Brain microvascular endothelial cell (primary cell): ENCODE measurements around the gene CCDC107.
"Not testable (repeated sequence)": the region's sequence is repeated elsewhere in the genome, so short reads cannot be mapped to it uniquely, and the experiment has no call there.

Experiments
- DNase-seq: peaks from one replicate; pipeline ENCODE4 v3.0.0-alpha.2; 2020
- H3K27ac ChIP-seq: fragments of 250-450 bp; sonication (Bioruptor Pico); 2 replicates; pipeline ENCODE4 v1.5.1; 2020; ENCODE audit warnings: mild to moderate bottlenecking, moderate library complexity
- H3K27me3 ChIP-seq: fragments of 250-450 bp; sonication (Bioruptor Pico); replicated peaks from 2 replicates; pipeline ENCODE4 v1.5.1; 2020; ENCODE audit warnings: mild to moderate bottlenecking
- H3K36me3 ChIP-seq: fragments of 250-450 bp; sonication (Bioruptor Pico); replicated peaks from 2 replicates; pipeline ENCODE4 v1.5.1; 2020; ENCODE audit warnings: mild to moderate bottlenecking
- H3K4me3 ChIP-seq: 2 replicates; pipeline ENCODE4 v1.5.1; 2011; ENCODE audit warnings: low read depth, mild to moderate bottlenecking, control low read depth, low read length, moderate library complexity
- CTCF ChIP-seq: IDR thresholded peaks from 2 replicates; pipeline ENCODE4 v1.5.1; 2011; ENCODE audit warnings: low read depth, mild to moderate bottlenecking, moderate library complexity, low read length, control low read depth, inconsistent platforms; ENCODE audit errors: missing control alignments
- in situ Hi-C: cut with HindIII; loops from 2 replicates; pipeline ENCODE4 v1.10.0; 2017; ENCODE audit warnings: low sequenced_read_pairs, low pct_ligation_motif_present

The CCDC107 gene

GRCh38 chr9:35636135-35636876 is 21.8 kb upstream of the CCDC107 start:
- TF ChIP-seq CTCF: no peak
- Histone ChIP-seq H3K27ac (no peak overlapping the region), H3K27me3 (no peaks in the 10 kb centered on the region), H3K4me3 (no peak overlapping the region), H3K36me3 (no peaks in the 10 kb centered on the region)
- DNase-seq: no peak
- in situ Hi-C loops: no loop called here

DNA sequence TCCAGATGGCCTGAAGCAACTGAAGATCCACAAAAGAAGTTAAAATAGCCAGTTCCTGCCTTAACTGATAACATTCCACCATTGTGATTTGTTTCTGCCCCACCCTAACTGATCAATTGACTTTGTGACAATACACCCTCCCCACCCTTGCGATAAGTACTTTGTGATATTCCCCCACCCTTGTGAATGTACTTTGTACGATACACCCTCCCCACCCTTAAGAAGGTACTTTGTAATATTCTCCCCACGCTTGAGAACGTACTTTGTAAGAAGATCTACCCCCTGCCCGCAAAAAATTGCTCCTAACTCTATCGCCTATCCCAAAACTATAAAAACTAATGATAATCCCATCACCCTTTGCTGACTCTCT is 21.2 kb upstream of the CCDC107 start:
- H3K36me3 ChIP-seq, H3K27ac ChIP-seq, DNase-seq, H3K27me3 ChIP-seq, H3K4me3 ChIP-seq, in situ Hi-C loops: not testable (repeated sequence)

DNA sequence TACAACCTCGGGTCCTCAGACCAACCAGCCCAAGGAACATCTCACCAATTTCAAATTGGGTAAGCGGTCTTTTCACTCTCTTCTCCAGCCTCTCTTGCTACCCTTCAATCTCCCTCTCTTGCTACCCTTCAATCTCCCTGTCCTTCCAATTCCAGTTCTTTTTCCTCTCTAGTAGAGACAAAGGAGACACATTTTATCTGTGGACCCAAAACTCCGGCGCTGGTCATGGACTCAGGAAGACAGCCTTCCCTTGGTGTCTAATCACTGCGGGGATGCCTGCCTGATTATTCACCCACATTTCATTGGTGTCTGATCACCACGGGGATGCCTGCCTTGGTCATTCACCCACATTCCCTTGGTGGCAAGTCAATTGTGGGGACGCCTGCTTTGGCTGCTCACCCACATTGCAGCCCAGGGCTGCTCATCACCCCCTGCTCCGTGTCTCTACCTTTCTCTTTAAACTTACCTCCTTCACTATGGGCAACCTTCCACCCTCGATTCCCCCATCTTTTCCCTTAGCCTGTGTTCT is 20.6 kb upstream of the CCDC107 start:
- H3K27me3 ChIP-seq, in situ Hi-C loops, H3K36me3 ChIP-seq, H3K27ac ChIP-seq, H3K4me3 ChIP-seq: not testable (repeated sequence)
- DNase-seq: peak; percentile 22

GRCh38 chr9:35638751-35639150 is 19.3 kb upstream of the CCDC107 start:
- H3K36me3 ChIP-seq, in situ Hi-C loops, H3K27me3 ChIP-seq, H3K27ac ChIP-seq, DNase-seq, H3K4me3 ChIP-seq: not testable (repeated sequence)

- H3K4me3 ChIP-seq, H3K27ac ChIP-seq, H3K36me3 ChIP-seq, in situ Hi-C loops, H3K27me3 ChIP-seq, DNase-seq: not testable (repeated sequence)
Observed at GRCh38 chr9:35639225-35639624, 18.9 kb upstream of the CCDC107 start.

DNA sequence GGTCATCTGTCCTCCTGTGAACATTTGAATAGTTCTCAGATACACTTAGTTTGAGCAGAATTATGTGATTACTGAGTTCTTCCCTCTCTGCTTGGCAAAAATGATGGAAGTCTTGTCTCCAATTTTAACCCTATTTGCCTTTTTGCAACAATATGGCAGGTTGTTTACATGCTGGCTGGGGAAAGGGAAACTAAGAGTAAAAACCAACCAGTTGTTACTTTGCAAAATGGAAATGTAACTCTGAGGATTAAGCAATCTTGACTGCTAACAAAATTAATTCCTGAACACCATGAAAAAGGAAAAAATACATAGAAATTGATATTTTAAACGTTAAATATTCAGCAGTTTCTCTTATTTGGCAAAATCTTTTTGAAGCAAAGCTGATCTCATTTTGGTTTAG is 18.5 kb upstream of the CCDC107 start:
- in situ Hi-C loops: no loop called here
- Histone ChIP-seq H3K27ac (no peak overlapping the region), H3K4me3 (no peak overlapping the region), H3K36me3 (no peaks in the 10 kb centered on the region), H3K27me3 (no peaks in the 10 kb centered on the region)
- no peak for TF ChIP-seq CTCF
- no peak for DNase-seq

DNA sequence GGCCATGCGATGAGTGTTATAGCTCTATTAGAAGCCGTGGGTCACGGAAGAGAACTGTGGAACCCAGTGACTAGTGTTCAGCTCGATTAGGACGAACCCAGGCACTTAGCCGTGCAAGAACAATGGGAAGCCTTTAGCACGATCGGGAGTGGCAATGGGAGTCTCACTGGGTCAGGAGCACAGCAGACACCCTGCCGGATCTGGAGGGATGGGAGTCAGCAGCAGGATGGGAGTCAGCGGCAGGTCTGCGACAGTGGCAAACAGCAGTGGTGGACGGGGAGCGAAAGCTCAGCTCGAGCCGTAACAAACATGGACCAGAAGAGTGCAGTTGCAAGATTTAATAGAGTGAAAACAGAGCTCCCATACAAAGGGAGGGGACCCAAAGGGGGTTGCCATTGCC is 17.7 kb upstream of the CCDC107 start:
- H3K27me3 ChIP-seq, in situ Hi-C loops, DNase-seq, H3K36me3 ChIP-seq, H3K27ac ChIP-seq, H3K4me3 ChIP-seq: not testable (repeated sequence)

DNA sequence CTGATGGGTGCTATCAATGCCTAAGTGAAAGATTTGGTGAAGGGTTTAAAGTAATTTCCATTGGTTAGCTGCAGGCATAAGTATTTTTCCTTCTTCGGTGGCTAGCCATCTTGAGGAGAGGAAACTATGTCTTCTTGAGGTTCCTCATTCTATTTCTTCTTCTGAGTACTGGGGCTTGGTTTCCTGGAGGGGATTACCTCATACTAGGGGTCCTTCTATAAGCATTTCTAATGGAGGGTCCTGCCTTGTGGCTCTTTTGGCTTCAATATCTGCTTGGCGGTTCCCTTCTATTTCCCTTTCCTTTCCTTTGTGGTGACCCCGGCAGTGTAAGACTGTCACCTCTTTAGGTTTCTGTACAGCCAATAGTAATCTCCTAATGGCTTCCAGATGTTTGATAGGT is 16.6 kb upstream of the CCDC107 start:
- H3K27me3 ChIP-seq, H3K27ac ChIP-seq, H3K36me3 ChIP-seq, H3K4me3 ChIP-seq, DNase-seq, in situ Hi-C loops: not testable (repeated sequence)

- Histone ChIP-seq H3K36me3 (no peaks in the 10 kb centered on the region), H3K27me3 (no peaks in the 10 kb centered on the region), H3K27ac (no peak overlapping the region), H3K4me3 (no peak overlapping the region)
- DNase-seq: no peak
- no peak for TF ChIP-seq CTCF
- in situ Hi-C loops: no loop called here
Observed at GRCh38 chr9:35643046-35643445, 15.0 kb upstream of the CCDC107 start.

GRCh38 chr9:35645736-35646135 is 12.4 kb upstream of the CCDC107 start:
- H3K27me3 ChIP-seq, H3K27ac ChIP-seq, DNase-seq, in situ Hi-C loops, H3K36me3 ChIP-seq: not testable (repeated sequence)
- H3K4me3 ChIP-seq: peak overlapping the region; percentile 71
